ENCODE data around the gene ZCCHC8. TPM values are rescaled to one million over a fixed set of nuclear protein-coding genes. Genes with fewer than 3 reads are reported as not detected.

Gene ZCCHC8
- total RNA-seq, 1 experiment from 2014 or later, result 17.1 TPM

DNA sequence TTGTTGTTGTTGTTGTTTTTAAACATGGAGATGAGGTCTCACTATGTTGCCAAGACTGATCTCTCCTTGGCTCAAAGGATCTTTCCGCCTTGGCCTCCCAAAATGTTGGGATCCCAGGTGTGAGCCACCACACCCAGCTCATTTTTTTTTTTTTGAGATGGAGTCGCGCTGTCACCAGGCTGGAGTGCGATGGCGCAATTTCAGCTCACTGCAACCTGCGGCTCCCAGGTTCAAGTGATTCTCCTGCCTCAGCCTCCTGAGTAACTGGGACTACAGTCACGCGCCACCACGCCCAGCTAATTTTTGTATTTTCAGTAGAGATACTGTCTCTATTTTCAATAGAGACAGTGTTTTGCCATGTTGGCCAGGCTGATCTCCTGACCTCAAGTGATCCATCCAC, 73.3 kb downstream of the ZCCHC8 start:
- no peak for DNase-seq (ENCODE audit: low read depth)

DNA sequence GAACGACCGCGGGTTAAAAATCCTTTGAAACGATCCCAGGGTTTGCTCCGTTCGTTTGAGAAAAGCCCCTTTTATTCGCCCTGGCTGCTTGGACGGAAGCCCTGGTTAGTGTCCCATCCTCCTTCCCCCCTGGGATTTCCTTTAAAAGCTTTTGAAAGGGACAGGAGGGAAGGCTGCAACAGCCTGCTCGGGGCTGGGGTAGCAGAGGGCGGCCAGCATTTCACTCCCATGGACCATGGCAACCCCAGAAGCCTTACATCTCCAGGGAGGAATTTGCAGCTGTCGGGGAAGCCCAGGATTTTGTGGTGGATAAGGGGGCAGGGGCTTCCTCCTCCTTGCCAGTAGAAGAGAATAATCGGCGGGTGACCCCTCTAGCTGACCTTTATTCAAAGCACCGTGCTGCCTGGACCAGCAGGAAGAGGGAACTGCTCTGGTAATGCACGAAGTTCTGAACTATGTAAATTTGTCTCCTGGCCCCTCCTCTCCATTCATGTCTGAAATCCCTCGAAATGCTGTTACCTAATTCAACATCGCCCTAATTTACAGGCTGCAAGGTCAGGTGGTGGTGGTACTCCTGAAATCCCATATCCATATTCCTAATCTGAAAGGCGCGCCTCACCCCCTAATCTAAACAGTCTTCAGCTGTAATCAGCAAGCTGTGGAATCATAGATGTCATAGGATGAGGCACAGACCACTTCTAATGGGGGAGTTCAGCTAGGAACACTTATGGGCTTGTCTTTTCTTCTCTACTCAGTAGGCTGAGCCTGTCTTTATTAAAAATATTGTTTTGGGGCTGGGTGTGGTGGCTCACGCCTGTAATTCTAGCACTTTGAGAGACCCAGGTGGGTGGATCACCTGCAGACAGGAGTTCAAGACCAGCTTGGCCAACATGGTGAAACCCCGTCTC, 77.2 kb downstream of the ZCCHC8 start:
- DNase-seq (ENCODE audit: low read depth), result peak; percentile 42

DNA sequence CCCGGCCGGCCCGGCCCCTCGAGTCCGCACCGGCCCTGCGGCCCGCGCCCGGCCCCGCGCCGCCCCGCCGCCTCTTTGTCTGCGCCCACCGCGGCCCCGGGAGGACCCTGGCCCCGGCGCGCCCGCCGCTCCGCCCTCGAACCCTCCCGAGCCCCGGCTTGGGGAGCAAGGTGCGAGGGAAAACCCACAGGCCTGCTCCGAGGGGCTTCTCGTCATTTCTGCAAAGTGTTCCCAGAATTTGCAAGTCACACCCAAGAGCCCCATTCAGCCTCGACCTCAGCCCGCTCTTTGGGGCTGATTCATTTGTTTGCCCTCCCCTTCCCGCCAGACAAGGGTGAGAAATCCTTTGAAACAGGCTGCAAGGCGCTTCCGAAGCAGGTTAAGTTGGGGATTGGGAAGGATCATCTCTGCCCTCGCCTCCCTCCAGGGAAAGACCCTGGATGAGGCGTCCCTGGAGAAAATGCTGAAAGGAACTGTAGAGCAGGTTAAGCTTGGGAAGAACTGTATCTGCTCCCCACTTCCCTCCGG, 77.9 kb downstream of the ZCCHC8 start:
- DNase-seq (ENCODE audit: low read depth), result peak; percentile 81

DNA sequence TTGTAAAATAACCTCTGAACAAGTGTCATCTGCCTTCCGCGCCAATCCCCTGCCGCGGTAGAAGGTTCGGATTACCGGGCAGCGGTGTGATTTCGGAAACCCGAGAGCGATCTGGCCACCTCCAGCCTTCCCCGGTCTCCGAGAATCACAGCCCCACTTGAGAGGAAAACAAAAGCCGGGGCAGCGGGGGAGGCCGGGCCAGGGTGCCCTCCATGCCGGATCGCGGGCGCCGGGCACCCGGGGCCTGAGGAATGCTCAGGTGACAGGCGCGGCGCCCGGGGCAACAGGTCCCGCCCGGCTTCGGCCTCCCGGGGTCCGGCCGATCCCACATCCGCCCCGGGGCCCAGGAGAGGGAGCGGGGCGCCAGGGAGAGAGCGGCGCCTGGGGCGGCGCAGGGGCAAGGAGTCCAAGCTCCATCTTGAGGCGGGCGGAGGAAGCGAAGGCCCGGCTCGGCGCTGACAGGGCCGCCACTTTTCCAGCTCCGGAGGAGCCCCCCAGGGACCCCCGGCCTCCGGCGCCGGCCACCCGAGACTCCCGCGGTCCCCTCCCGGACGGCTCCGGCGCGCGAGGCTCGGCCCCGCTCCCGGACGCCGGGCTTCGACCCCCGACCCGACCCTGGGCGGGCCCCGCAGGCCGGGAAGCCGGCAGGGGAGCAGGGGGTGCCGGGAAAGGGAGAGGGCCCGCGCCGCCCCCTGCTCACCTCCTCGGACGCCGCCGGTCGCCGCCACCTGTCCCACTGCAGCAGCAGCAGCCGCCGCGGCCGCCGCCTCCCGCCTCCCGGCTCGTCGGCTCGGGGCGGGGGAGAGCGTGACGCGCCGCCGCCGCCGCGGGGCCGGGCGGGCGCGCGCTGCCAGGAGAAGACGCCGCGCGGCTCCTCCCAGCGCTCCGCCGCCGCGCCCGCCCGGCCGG, 78.7 kb downstream of the ZCCHC8 start, which contains the start of gene CLIP1:
Gene CLIP1, minus strand, starts transcription at position 849 of the 909 bp plus-strand sequence. CDS start 42,217 bp downstream, outside the sequence.
- DNase-seq (ENCODE audit: low read depth), result peak; percentile 89

Other genes starting within 250 kb of the ZCCHC8 start
- 36.4 and 37.8 TPM in 2 replicates for gene VPS33A, start 234.4 kb downstream of the ZCCHC8 start, total RNA-seq (2014; rRNA removed; shearing (Covaris generic))
- 38.2 and 41.7 TPM in 2 replicates for gene CLIP1, start 78.3 kb downstream of the ZCCHC8 start, total RNA-seq (2014; rRNA removed; shearing (Covaris generic))
- 41.9 and 58.7 TPM in 2 replicates for gene RSRC2, start 26.0 kb upstream of the ZCCHC8 start, total RNA-seq (2014; rRNA removed; shearing (Covaris generic))
- gene KNTC1, start 26.3 kb upstream of the ZCCHC8 start, total RNA-seq (2014; rRNA removed; shearing (Covaris generic)), result 56.9 and 74.3 TPM in 2 replicates
- gene HCAR2, start 202.4 kb upstream of the ZCCHC8 start, total RNA-seq (2014; rRNA removed; shearing (Covaris generic)), result not detected in 2 replicates
- not detected in 2 replicates for gene HCAR3, start 215.9 kb upstream of the ZCCHC8 start, total RNA-seq (2014; rRNA removed; shearing (Covaris generic))
- 0.03 and 0.23 TPM in 2 replicates for gene HCAR1, start 229.9 kb upstream of the ZCCHC8 start, total RNA-seq (2014; rRNA removed; shearing (Covaris generic))

All from Daoy (cell line).